Activated CD4-positive, alpha-beta T cell treated with anti-CD3 and anti-CD28 coated beads for 24 hours (primary cell): ENCODE measurements around the gene TENT4A.
A peak's percentile ranks its signal among the peaks of the same experiment; 100 is the strongest.
"Not testable (repeated sequence)": the region's sequence is repeated elsewhere in the genome, so short reads cannot be mapped to it uniquely, and the experiment has no call there.

Source experiments
- DNase-seq, 2 donors: peaks; one replicate each; pipeline ENCODE4 v3.0.0-alpha.2; 2020; ENCODE audit warnings: low read depth in 2 of 2

Gene TENT4A

GRCh38 chr5:6768590-6769230 is 55.5 kb downstream of the TENT4A start:
- no peak for DNase-seq

DNA sequence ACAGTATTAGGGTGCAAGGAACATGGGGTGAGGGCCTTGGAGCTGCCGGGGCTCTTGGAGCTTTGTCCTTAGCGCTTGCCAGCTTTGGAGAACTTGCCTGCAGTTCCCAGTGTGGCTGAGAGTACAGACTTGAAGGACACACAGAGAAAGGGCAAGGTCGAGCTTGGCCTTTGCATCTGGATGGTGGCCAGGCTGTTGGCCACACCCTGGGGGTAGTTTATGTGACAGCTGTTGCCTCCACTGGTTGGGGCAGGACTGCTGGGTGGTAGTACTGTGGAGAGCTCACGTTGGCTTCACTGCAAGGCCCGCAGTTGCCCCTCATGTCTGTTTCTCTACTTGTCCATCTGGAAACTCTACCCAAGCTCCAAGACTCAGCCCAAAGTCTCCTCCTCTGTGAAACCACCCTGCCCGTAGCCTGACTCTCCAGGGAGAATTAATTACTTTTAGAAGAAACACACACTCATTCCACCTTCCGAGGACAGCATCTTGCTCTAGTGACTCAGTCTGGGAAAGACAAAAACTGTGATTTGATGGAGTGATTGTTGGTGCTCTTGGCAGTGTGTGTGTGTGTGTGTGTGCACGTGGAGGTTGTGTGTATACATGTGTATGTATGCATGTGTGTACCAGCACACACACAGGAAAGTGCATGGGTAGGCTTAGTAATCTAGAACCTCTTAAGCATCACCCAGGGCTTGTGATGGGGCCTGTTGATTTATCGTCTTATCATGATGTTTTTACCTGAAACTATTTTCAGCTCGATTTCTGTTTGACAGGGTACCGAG is 57.8 kb downstream of the TENT4A start:
- DNase-seq = no peak

DNA sequence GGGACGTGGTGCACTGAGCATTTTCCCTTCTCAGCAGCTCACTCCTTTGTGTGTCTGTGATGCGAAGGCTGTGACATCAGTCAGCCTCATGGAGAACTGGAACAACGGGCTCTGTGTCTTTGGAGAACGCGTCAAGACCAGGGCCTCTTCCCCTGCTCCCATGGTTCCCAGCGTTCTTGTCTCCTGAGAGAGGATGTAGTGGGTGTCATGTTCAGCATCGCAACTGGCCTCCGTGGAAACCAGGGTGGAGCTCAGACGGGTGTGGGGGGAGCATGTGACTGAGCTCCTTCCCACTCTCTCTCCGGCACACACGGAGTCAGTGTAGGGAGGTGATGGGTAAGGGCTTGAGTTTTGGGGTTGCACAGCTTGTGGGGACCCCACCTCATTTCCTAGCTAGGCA is 59.7 kb downstream of the TENT4A start:
- DNase-seq = no peak

DNA sequence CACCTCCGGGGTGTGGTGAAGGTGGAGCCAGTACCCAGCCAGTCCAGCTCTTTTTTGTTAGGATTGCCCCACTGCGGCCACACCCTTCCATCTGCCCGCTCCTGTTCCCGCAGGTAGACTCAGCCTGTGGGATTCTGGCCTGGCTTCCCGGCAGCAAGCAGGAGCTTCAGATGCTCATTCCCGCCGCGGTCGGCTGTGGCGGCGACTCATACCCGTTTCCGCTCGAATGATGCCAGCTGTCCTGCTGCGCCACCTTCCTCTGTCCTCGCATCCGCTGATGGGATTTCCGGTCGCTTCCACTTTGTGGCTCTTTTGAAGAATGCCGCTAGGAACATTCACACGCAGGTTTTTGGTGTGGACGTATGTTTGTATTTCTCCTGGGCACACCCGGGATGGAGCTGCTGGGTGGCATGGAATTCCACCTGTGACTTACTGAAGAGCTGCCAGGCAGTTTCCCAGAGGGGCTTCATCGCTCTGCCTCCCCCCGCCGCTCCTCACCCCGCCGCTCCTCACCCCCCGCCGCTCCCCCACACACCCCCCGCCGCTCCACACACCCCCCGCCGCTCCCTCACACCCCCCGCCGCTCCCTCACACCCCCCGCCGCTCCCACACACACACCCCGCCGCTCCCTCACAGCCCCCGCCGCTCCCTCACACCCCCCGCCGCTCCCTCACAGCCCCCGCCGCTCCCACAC is 60.3 kb downstream of the TENT4A start:
- no peak for DNase-seq

DNA sequence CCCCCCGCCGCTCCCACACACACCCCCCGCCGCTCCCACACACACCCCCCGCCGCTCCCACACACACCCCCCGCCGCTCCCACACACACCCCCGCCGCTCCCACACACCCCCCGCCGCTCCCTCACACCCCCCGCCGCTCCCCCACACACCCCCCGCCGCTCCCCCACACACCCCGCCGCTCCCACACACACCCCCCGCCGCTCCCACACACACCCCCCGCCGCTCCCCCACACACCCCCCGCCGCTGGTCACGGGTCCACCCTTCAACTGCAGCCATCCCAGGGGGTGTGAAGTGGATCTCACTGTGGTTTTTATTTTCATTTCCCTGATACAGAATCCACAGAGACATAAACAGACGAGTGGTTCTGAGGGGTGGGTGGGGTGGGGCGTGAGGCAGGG is 61.0 kb downstream of the TENT4A start:
- not testable (repeated sequence) for DNase-seq

DNA sequence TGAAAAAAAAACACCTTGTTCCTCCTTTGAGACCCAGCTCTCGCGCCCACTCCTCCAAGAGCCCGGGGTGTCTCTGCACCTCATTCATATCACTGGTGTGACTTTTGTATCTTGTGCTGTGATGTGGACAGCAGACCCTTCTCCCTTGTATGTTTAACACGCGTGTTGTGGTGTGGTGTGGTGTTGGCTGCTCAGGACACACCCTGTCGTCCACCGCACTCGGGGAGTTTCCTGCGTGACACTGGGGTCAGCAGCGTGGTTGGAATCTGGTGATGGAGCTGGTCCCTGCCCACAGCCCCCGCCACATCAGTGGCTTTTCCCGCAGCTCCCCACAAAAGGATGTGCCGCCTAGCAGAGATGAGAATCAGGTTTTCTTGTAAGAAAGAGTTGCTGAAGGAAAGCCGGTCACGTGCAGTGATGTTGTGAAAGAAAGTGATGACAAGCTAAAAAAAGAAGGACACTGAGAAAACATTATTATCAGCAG is 61.5 kb downstream of the TENT4A start:
- DNase-seq = no peak

GRCh38 chr5:6775571-6775970 is 62.3 kb downstream of the TENT4A start:
- DNase-seq = no peak

DNA sequence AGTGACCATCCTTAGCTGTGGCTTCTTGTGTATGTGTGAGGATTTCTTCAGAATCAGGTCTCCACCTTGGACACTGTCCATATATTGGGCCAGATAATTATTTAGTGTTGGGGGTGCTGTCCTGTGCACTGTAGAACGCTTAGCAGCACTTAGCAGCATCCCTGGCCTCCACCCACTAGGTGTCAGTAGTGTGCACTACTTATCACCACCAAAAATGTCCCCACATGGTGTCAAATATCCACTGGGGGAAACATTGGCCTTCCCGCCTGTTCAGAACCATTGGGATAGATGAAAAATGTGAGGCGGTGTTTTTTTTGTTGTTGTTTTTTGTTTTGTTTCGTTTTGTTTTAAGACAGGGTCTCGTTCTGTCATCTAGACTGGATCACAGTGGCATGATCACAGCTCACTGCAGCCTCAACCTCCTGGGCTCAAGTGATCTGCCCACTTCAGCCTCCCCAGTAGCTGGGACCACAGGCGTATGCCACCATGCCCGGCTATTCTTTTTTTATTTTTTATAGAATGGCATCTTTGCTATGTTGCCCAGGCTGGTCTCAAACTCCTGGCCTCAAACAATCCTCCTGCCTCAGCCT is 67.7 kb downstream of the TENT4A start:
- peak in 1 of 2 donors; percentile 23 for DNase-seq

GRCh38 chr5:6781716-6782115 is 68.5 kb downstream of the TENT4A start:
- DNase-seq = no peak

DNA sequence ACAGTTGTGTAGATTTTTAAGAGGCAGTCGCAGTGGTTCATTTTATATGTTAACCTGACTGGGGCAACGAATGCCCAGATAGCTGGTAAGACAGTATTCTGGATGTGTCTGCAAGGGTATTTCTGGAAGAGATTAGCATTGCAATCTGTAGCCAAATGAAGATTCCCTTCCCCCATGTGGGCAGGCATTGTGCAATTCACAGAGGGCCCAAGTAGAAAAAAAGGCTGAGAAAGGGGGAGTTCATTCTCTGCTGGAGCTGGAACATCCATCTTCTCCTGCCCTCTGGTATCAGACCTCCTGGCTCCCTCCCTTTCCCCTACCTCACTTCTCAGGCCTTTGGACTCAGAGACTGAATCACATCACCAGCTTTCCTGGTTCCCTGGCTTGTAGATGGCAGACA is 70.6 kb downstream of the TENT4A start:
- DNase-seq = no peak

DNA sequence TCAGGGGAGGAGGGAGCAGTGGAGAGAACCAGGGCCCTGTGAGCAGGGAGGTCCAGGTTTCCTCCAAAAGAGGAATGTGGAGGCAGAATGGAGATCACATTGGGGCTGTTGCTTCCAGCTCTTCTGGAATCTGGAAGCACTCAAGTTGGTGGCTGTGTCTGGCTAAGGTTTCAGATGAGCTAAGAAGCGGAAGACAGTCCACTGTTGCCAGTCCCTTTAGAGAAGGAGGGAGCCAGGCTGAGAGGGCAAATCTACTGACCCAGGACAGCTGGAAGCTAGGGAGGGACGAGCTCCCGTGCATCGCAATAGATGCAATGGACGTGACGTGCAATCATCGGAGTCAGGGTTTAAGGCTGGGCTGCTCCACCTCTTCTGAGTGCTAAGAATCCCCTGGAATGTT is 71.2 kb downstream of the TENT4A start:
- no peak for DNase-seq

GRCh38 chr5:6785161-6785860 is 72.1 kb downstream of the TENT4A start:
- no peak for DNase-seq

- no peak for DNase-seq
Measured at GRCh38 chr5:6785861-6786180, 72.6 kb downstream of the TENT4A start.

DNA sequence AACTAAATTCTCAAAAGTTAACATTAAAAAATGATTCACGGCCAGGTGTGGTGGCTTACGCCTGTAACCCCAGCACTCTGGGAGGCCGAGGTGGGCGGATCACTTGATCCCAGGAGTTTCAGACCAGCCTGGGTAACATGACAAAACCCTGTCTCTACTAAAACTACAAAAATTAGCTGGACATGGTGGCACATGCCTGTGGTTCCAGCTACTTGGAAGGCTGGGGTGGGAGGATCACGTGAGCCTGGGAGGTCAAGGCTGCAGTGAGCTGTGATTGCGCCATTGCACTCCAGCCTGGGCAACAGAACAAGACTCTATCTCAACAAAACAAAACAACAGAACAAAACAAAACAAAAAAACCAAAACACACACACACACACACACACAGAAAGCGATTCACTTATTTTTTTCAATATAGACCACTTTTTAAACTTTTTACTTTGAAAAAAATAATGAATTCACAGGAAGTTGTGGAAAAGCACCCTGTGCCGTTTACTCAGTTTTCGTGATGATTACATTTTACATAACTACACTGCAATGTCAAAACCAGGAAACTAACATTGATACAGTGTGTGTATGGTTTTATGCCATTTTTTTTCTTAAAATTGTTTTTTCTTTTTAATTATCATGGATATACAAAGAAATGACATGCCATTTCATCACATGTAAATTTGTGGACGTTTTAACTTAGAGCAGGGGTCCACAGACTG is 73.7 kb downstream of the TENT4A start:
- no peak for DNase-seq

GRCh38 chr5:6787941-6788340 is 74.7 kb downstream of the TENT4A start:
- DNase-seq = no peak

GRCh38 chr5:6788439-6788838 is 75.2 kb downstream of the TENT4A start:
- no peak for DNase-seq

DNA sequence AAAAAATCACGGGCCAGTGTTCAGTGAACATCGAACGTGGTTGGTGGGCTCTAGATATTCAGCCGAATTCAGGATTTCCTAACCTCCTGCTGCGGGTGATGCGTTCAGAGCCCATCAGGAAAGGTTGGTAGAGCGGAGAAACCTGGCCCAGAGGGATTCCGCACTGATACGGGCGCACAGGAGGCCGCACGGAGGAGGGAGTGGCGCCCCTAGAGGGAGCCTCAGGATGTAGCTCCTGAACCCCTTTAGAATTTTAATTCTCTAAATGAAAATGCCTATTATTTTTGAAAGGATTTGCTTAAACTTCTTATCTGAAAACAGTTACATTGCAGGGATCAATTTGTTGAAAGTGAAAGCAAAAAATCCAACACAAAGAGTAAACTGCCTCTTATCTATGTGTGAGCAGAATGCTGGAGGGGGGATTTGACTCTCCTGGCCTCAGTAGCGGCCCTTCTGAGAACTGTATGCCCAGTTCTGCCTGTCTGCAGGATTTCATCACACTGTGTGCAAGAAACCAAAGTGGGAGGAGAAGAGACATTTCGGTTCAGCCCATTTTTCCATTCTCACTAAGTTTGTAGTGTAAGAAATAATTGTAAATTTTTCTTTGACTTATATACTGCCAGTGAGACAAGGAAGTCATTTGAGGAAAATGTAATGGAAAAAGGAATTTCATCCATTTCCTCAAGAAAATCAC is 75.9 kb downstream of the TENT4A start:
- no peak for DNase-seq

- DNase-seq = no peak
Measured at GRCh38 chr5:6790346-6790865, 77.2 kb downstream of the TENT4A start.

DNA sequence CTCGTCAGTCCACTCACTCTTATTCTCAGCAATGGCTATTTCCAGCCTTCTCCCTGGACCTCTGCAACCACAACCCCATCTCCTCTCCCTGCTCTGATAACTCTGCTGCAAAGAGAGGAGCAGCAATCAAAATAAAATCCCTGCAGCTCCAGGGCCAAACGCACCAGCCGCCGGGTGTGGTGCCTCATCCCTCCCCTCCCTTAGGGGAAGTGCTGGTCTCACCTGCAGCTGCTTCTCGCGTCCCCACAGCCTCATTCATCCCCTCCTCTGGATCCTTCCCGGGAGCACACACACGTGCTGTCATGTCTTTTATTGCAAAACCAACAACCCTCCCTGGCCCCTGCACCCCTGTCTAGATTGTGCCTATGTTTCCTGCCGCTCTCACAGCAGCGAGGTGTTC is 77.8 kb downstream of the TENT4A start:
- no peak for DNase-seq

- DNase-seq = no peak
Measured at GRCh38 chr5:6792376-6792775, 79.1 kb downstream of the TENT4A start.
